ENCODE data around the gene RAB27B. TPM values are rescaled to one million over a fixed set of nuclear protein-coding genes. Genes with fewer than 3 reads are reported as not detected.

RAB27B gene
- total RNA-seq, 4 donors from 2014 or later, result under 0.01 to 51.2 (median 3.3) TPM

DNA sequence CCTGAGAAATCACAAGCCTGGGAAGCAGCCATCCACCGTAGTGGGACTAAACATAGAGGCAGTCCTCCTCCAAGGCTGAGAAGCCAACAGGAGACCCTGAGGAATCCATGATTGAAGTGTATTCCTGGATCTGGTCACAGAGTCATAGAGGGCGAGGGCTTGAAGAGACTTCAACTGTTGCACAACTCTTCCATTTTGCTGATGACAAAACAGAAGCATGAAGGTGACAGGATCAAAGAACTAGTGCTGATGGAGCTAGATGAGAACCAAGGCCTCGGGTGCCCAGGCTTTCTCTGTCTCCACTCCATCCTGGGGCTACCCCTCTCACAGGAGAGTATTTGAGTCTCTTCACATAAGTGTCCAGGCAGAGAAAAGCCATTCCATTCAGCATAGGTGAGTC, 30.1 kb upstream of the RAB27B start:
- no peaks in the 10 kb centered on the region for H3K36me3 ChIP-seq
- intact Hi-C loops (cut with DNase I; ENCODE audit: low total_unique reads), result no loop called here
- no peaks in the 10 kb centered on the region for H3K4me1 ChIP-seq
- H3K4me3 ChIP-seq, result no peak overlapping the region
- no peaks in the 10 kb centered on the region for H3K9me3 ChIP-seq
- no peak overlapping the region for H3K27ac ChIP-seq
- no peaks in the 10 kb centered on the region for H3K27me3 ChIP-seq
- TF ChIP-seq, protein P1, sequence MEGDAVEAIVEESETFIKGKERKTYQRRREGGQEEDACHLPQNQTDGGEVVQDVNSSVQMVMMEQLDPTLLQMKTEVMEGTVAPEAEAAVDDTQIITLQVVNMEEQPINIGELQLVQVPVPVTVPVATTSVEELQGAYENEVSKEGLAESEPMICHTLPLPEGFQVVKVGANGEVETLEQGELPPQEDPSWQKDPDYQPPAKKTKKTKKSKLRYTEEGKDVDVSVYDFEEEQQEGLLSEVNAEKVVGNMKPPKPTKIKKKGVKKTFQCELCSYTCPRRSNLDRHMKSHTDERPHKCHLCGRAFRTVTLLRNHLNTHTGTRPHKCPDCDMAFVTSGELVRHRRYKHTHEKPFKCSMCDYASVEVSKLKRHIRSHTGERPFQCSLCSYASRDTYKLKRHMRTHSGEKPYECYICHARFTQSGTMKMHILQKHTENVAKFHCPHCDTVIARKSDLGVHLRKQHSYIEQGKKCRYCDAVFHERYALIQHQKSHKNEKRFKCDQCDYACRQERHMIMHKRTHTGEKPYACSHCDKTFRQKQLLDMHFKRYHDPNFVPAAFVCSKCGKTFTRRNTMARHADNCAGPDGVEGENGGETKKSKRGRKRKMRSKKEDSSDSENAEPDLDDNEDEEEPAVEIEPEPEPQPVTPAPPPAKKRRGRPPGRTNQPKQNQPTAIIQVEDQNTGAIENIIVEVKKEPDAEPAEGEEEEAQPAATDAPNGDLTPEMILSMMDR (IDR thresholded peaks at IDR 0.05), result no peak
- TF ChIP-seq POLR2A (IDR thresholded peaks at IDR 0.05), result no peak
- DNase-seq, result no peak

DNA sequence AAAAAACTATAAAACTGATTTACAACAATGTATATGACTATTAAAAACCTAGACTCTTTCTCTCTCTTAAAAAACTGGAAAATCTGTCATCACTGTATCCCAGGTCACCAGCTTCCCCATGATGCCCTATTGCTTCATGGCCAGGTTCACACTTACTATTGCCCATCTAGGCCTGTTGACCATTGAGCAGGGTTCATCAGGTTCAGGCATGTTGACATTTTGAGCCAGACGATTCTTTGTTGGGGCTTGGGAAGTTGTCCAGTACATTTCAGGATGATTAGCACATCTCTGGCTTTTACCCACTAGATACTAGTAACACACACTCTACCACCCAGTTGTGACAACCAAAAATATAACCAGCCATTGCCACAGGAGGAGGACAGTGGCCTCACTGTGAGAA, 26.9 kb upstream of the RAB27B start:
- Histone ChIP-seq H3K27me3 (no peaks in the 10 kb centered on the region), H3K4me3 (no peak overlapping the region), H3K9me3 (no peaks in the 10 kb centered on the region), H3K4me1 (no peaks in the 10 kb centered on the region), H3K27ac (no peak overlapping the region), H3K36me3 (no peaks in the 10 kb centered on the region)
- intact Hi-C loops (cut with DNase I; ENCODE audit: low total_unique reads), result no loop called here
- TF ChIP-seq, protein P1 (IDR thresholded peaks at IDR 0.05), result no peak
- TF ChIP-seq POLR2A (IDR thresholded peaks at IDR 0.05), result no peak
- no peak for DNase-seq

DNA sequence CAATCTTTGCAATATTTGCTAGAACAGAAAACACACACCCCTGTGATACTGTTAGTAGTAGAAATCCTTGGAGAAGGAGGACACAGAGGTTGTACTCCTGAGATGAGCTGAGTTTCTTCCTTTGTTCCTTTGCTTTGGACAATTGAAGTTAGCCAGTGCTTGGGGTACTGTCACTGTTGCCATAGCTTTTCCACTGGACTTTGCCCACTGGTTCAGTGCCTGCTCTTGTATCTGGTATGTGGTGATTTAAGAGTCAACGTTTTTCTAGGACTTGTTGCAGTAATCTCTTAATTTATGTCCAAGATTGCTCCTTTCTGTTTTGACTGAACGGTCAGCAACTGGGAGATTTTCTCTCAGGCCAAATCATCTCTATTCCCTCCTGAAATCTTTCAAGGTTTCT, 26.1 kb upstream of the RAB27B start:
- Histone ChIP-seq H3K27ac (no peak overlapping the region), H3K9me3 (no peaks in the 10 kb centered on the region), H3K36me3 (no peaks in the 10 kb centered on the region), H3K27me3 (no peaks in the 10 kb centered on the region), H3K4me3 (no peak overlapping the region), H3K4me1 (no peaks in the 10 kb centered on the region)
- DNase-seq, result no peak
- intact Hi-C loops (cut with DNase I; ENCODE audit: low total_unique reads), result no loop called here
- no peak for TF ChIP-seq POLR2A (IDR thresholded peaks at IDR 0.05)
- TF ChIP-seq, protein P1 (IDR thresholded peaks at IDR 0.05), result no peak

DNA sequence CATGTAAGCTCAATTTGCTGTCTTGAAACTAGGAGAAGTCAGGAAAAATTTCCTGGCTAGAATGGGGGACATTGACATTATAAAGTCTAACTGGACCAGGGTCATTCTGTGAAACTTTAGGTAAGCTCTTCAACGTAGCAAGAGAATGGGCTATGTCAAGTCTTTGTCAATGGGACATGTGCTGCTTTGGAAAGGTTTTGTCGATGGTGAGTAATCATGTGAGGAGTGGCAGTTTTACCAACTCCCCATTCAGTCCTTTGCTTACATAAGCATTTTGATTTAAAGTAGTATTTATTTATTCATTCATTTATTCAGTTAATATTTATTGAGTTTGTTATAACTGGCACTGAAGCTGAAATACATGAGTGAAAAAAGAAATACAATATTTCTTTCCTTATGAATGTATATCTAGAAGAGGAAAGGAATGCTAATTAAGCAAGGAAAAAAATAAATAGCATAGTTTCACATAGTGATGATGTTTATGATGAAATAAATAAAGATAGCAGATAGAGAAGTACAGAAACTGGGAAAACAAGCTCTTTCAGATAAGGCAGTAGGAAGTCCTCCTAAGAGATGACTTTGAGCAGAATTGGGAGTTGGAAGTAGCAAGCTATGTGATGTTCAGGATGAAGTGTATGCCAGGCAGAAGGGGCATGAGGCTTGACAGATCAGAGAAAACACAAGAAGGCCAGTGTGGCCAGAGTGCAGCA, 25.4 kb upstream of the RAB27B start:
- no peaks in the 10 kb centered on the region for H3K27me3 ChIP-seq
- no peak for DNase-seq
- intact Hi-C loops (cut with DNase I; ENCODE audit: low total_unique reads), result no loop called here
- no peaks in the 10 kb centered on the region for H3K4me1 ChIP-seq
- TF ChIP-seq, protein P1 (IDR thresholded peaks at IDR 0.05), result no peak
- TF ChIP-seq POLR2A (IDR thresholded peaks at IDR 0.05), result no peak
- no peaks in the 10 kb centered on the region for H3K9me3 ChIP-seq
- no peak overlapping the region for H3K27ac ChIP-seq
- no peaks in the 10 kb centered on the region for H3K36me3 ChIP-seq
- no peak overlapping the region for H3K4me3 ChIP-seq

DNA sequence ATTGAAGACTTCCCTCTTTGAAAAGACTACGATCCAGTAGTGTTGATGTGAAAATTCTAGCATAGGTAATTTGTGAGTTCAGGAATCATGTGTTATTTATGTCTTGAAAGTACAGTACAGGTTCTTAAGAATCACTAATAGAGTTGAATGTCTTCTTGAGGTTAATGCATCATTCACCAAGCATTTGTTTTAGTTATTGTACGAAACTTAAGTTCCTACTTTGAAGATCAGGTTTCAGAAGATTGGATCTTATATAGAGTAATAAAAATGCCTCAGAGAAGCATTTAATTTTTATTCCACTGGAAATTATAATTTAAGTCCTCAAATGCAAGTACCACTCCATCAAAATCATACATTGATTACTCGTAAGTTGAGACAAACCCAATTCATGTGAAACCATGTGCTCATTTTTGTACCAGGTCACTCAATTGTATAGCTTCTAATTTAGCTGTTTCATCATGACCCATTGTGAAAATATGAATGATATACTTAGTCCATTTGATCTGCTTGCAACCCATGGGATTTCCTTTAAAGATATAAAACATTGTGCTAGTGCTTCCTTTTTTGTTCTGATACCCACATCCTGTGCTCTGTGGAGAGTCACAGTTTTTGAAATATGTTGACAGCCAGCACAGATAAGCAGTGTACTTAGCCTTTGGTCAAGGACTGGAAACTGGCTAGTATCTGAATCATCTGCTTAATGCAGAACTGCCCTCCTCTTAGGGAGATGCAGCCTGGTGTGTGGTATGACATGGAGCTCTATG, 22.5 kb upstream of the RAB27B start:
- TF ChIP-seq POLR2A (IDR thresholded peaks at IDR 0.05), result no peak
- TF ChIP-seq, protein P1 (IDR thresholded peaks at IDR 0.05), result no peak
- no peaks in the 10 kb centered on the region for H3K4me1 ChIP-seq

More for the DNA sequence above, 22.5 kb upstream of the RAB27B start:
- no peaks in the 10 kb centered on the region for H3K9me3 ChIP-seq
- intact Hi-C loops (cut with DNase I; ENCODE audit: low total_unique reads), result no loop called here
- no peaks in the 10 kb centered on the region for H3K27me3 ChIP-seq
- no peak overlapping the region for H3K27ac ChIP-seq
- DNase-seq, result no peak
- no peak overlapping the region for H3K4me3 ChIP-seq
- no peaks in the 10 kb centered on the region for H3K36me3 ChIP-seq

All from uterus (tissue), 4 donors.